ENCODE measurements around the gene COX7A2.

The COX7A2 gene

DNA sequence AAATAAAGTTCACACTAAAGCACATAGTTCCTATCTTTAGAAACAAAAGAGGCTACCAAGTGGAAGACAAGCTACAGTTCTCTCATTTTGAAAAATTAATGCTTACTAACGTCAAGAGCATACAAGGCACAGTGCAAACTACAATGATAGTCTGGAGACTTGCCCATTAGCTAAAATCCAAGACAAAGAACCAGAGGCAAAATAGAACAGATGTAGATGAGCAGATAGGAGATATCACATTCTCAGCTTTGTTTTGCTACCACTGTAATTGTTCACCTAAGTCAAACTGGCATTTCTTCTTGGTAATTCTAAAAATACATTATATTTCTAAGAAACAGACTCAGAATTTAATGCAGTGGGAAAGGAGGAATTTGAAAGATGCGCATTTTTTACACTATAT is 35.8 kb upstream of the COX7A2 start:
- no peak for DNase-seq (ENCODE audit: low spot score)
- TF ChIP-seq, protein P1, sequence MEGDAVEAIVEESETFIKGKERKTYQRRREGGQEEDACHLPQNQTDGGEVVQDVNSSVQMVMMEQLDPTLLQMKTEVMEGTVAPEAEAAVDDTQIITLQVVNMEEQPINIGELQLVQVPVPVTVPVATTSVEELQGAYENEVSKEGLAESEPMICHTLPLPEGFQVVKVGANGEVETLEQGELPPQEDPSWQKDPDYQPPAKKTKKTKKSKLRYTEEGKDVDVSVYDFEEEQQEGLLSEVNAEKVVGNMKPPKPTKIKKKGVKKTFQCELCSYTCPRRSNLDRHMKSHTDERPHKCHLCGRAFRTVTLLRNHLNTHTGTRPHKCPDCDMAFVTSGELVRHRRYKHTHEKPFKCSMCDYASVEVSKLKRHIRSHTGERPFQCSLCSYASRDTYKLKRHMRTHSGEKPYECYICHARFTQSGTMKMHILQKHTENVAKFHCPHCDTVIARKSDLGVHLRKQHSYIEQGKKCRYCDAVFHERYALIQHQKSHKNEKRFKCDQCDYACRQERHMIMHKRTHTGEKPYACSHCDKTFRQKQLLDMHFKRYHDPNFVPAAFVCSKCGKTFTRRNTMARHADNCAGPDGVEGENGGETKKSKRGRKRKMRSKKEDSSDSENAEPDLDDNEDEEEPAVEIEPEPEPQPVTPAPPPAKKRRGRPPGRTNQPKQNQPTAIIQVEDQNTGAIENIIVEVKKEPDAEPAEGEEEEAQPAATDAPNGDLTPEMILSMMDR (IDR thresholded peaks at IDR 0.05; ENCODE audit: extremely low read depth, missing control alignments), result no peak

DNA sequence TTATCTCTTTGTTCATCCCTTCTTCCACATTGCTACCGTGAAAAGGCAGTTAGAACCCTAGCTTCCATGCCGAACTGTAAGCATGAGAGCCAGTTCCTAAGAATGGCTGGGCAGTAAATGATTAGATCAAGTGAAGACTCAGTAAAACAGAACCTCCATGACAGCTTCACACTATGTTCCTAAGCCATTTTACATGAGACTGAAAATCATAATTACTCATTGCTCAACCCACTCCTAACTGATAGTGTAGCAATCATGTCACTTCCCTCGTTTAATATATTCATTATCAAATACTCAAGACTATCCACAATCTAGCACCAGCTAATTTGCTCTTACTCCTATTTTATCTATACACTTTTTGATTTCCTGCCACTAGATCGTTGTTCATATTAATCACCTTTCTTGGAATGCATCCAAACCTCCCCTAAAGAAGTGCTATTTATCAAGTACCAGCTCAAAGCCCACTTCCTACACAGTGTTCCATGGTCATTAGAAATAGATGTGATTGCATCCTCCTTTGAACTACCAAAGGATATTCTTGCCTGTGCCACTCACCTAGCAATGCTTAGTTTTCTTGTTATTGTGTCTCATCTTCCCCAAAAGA is 35.0 kb upstream of the COX7A2 start:
- TF ChIP-seq, protein P1 (IDR thresholded peaks at IDR 0.05; ENCODE audit: extremely low read depth, missing control alignments), result no peak
- DNase-seq (ENCODE audit: low spot score), result no peak

DNA sequence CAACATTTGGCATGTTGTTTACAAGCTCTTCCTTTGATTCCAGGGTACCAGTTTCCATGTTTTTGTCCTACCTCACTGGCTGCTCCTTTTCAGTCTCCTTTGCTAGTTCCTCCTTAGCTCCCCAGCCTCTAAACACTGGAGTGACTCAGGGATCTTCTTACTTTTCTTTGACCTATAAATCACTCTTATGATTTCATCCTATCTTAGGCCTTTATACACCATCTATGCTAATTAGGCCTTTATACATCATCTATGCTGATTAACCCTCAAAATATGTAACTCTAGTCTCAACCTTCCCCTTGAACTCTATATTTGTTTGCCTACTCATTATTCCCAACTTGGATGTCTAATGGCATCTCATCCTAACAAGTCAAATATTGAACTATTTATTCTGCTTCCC is 31.5 kb upstream of the COX7A2 start:
- TF ChIP-seq, protein P1 (IDR thresholded peaks at IDR 0.05; ENCODE audit: extremely low read depth, missing control alignments), result no peak
- DNase-seq (ENCODE audit: low spot score), result no peak

DNA sequence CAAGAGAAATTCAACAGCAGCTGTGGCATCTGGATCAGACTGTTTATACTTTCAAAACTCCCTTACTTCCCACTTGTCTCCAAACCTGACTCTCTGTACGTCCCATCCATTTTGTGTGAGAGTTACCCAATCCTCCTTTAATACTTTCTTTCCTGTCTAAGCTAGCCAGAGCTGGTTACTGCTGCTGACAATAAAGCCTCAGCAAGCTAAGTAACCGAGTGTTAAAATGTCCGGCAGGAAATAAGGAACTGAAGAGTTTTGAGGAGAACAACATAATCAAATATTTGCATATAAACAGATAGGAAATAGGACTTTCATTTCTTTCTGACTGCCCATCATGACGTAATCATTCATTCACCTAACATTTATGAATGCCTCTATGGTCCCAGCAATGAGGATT is 29.4 kb upstream of the COX7A2 start:
- no peak for DNase-seq (ENCODE audit: low spot score)
- TF ChIP-seq, protein P1 (IDR thresholded peaks at IDR 0.05; ENCODE audit: extremely low read depth, missing control alignments), result no peak

DNA sequence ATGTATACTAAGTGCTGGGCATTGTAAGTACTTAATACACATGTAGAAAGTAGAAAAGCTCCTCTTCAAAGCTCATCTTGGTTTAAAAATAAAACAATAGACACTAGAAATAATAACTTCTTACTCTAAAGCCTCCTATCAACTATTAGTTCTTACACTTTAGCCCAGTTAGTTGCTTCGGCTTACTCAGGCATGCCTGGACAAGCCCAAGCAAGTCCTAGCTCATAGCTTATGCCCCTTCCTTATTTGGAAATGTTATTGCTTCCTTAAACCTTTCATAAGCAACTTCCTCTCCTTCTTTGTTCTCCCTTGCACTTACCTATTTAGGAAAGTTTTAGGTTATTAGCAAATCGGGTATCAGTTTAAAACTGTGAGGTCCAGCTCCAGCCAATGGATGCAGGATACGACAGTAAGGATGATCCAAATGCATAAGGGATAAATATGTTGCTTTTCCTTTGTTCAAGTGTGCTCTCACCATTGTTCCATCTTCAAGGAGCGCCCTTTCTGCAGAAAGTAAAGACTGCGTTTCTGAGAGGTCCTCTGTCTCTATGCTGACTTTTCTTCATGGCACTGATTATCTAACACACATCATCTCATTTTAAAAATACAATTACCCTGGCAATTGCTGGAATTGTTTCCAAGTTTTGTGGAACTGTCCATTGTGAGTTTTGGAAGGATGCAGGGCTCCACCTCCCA is 28.7 kb upstream of the COX7A2 start:
- TF ChIP-seq, protein P1 (IDR thresholded peaks at IDR 0.05; ENCODE audit: extremely low read depth, missing control alignments), result no peak
- no peak for DNase-seq (ENCODE audit: low spot score)

DNA sequence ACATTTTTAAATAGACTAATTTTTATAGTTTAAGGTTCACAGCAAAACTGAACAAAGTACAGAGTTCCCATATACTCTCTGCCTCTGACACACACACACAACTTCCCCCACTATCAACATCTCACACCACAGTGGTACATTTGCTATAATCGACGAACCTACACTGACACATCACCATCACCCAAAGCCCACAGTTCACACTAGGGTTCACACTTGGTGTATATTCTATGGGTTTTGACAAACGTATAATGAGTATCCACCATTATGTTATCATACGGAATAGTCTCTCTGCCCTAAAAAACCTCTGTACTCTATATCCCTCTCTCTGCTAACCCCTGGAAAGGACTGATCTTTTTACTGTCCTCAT is 25.4 kb upstream of the COX7A2 start:
- no peak for DNase-seq (ENCODE audit: low spot score)
- TF ChIP-seq, protein P1 (IDR thresholded peaks at IDR 0.05; ENCODE audit: extremely low read depth, missing control alignments), result no peak

DNA sequence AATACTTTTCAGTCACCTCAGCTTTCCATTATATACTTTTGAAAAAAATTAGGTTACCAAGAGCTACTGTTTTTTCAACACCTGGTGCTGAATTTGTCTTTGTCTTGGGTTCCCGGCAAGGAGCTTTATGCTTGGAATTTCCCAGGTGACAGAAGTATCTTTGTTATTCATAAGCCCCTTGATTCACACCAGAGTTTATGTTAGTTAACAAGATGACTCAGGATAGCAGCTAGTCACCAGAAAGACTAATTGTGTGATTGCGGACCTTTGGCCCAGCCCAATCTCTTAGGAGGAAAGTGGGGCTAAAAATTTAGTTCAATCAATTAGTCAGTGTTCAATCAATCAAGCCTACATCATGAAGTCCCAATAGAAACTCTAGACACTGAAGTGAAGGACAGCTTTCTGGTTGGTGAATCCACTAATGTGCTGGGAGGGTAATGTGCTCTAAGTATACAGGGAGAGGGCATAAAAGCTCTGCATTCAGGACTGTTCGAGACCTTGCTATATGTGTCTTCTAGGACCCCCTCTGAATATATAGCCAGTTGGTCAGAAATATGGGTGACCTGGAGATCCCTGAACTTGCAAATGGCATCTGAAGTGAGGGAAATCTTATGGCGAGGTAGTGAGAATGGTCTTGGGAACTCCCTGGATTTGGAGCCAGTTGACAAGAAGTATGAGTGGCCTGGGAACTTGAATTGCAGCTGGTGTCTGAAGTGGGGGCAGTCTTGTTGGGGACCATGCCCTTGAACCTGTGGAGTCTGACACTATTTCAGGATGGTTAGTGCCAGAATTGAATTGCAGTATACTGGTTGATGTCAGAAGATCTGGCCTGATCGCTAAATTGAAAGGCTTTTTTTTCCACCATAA is 24.8 kb upstream of the COX7A2 start:
- DNase-seq (ENCODE audit: low spot score), result no peak

More for the DNA sequence above, 24.8 kb upstream of the COX7A2 start:
- TF ChIP-seq, protein P1 (IDR thresholded peaks at IDR 0.05; ENCODE audit: extremely low read depth, missing control alignments), result no peak
